ENCODE measurements around the gene UTP25.
A peak's percentile ranks its signal among the peaks of the same experiment; 100 is the strongest.
"Not testable (repeated sequence)": the region's sequence is repeated elsewhere in the genome, so short reads cannot be mapped to it uniquely, and the experiment has no call there.

UTP25 gene, protein sequence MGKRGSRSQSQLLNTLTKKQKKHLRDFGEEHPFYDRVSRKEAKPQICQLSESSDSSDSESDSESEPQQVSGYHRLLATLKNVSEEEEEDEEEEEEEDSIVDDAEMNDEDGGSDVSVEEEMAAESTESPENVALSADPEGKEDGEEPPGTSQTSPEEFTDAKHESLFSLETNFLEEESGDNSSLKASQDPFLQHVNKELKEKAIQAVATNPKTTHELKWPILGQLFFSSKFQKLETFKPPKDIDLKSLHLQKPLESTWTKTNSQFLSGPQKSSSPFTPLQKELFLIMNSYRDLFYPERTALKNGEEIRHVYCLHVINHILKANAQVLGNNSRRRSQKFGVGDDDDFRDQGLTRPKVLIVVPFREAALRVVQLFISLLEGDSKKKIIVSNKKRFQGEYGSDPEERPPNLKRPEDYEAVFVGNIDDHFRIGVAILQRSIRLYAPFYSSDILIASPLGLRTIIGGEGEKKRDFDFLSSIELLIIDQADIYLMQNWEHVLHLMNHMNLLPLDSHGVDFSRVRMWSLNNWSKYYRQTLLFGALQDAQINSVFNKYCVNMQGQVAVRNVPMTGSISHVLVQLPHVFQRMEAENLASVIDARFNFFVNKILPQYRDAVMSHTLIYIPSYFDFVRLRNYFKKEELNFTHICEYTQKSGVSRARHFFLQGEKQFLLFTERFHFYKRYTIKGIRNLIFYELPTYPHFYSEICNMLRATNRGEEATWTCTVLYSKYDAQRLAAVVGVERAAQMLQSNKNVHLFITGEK

DNA sequence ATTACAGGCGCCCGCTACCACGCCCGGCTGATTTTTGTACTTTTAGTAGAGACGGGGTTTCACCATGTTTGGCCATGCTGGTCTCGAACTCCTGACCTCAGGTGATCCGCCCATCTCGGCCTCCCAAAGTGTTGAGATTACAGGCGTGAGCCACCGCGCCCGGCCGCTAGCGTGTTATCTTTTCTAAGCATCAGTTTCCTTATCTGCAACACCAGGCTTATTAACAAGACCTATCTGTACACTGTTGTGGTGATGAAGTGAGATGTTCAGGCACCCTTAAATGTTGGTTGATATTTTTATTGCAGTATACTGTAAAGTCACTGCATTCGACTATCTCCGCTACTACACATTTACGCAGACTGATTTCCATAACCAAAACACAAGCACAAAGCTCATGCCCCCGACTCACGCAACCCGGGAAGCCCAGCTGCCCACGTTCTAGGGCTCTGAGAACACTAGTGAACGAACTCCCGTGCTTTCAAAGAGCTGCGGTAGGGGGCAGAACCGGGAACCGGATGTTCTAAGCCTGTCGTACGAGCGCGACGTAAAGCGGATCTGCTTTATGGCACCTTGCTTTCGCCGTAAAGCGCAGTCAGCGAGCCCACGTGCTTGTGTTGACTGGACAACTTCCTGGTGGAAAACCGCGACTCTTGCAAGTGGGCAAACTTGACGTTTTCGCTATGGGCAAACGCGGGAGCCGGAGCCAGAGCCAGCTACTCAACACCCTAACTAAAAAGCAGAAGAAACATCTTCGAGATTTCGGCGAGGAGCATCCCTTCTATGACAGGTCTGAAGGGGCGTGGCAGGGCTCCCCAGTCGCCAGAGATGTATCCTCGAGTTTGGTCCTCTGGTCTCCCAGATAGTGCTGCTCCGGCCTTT, at the start of gene UTP25:
UTP25 (plus strand) TSS at position 589 of the 879 bp plus-strand sequence; CDS start at position 681, 92 bp downstream.
- DNase-seq (ENCODE audit: low spot score), result peak; percentile 95

DNA sequence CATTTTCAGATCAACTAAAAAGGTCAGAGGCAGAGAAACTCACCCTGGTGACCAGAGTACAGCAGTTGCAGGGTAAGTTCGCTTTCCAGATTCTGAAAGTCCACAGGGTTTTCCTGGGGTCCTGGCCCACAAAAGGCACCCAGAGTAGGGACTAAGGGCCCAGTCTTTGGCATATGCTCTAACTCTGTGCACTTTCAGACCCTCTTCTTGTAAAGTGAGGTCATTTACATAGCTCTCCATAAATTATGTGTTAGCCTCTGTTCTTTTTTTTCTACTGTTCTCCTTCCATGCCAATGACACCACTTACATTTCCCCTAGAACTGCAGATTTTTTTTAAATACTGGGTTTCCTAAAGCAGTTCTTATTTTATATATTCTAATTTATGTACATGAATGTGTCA, 49.7 kb upstream of the UTP25 start:
- no peak for DNase-seq (ENCODE audit: low spot score)

- DNase-seq (ENCODE audit: low spot score), result no peak
These were observed 47.5 kb upstream of the UTP25 start for GRCh38 chr1:209780268-209780667.

GRCh38 chr1:209783386-209783785, 44.4 kb upstream of the UTP25 start:
- DNase-seq (ENCODE audit: low spot score), result no peak

DNA sequence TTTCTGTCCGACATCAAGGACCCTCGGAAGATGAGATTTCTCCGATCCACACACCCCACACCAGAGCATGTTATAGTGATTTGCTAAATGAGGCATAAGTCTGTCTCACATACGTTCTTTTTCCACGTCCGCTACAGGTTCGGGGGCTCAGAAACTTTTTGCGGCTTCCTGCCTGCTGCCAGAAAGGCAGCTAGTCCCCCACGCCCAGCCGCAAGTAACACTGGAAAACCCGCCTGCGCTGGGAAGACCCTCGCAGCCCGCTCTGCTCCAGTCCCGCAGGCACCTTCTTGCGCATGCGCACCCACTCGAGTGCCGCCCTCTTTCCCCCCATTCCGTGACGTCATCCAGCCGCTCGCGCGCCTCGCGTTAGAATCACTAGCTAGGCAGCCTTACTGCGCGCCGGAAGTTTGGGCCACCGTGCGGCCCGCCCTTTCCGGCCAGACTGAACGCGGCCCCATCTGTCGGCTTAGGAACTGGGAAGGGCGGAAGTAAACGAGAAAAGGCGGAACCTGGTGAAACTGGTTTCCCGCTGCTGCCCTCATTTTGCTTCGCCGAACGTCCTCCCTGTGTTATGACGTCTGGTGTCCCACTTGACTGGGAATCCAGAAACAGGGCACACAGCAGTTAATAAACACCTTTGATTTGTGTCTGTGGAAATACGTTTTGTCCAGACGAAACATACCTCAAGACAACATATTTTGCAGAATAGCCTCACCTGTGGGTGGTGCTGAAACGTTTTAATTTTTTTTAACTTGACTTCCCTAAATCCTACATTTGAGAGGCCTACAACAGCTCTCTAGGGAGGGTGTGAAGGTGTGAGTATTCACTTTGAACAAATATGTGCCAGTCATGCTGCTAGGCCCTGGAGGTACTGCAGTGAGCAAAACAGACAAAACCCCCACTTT, 43.3 kb upstream of the UTP25 start, which contains the start of gene C1orf74:
C1orf74 (minus strand) TSS at position 295 of the 905 bp plus-strand sequence. CDS start 925 bp downstream, outside the sequence.
- peak; percentile 100 for DNase-seq (ENCODE audit: low spot score)

GRCh38 chr1:209785592-209785991, 42.2 kb upstream of the UTP25 start:
- no peak for DNase-seq (ENCODE audit: low spot score)

DNA sequence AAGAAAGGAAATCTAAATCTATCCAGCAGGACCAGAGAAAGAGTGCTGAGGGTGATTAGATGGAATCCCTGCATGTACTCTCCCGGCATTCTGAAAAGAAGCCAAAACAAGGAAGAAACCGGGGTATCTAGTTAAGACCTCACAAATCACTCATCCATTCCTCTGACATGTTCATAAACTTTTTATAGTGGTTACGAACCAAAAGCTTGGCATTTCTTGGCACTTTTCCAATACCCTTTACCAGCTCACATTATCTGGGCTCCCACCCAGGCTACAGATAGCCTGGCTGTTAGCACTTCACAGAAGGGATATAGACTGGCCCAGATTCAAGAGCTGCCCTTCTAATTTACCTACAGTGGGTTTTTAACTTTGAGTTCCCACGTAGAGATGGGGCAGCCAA, 41.6 kb upstream of the UTP25 start:
- DNase-seq (ENCODE audit: low spot score), result no peak

- no peak for DNase-seq (ENCODE audit: low spot score)
These were observed 40.2 kb upstream of the UTP25 start for GRCh38 chr1:209787551-209787950.

GRCh38 chr1:209789245-209789644, 38.5 kb upstream of the UTP25 start:
- DNase-seq (ENCODE audit: low spot score), result no peak

GRCh38 chr1:209790286-209791193, 37.2 kb upstream of the UTP25 start:
- DNase-seq (ENCODE audit: low spot score), result no peak

- no peak for DNase-seq (ENCODE audit: low spot score)
These were observed 35.9 kb upstream of the UTP25 start for GRCh38 chr1:209791920-209792319.

GRCh38 chr1:209793711-209794110, 34.1 kb upstream of the UTP25 start:
- not testable (repeated sequence) for DNase-seq (ENCODE audit: low spot score)

DNA sequence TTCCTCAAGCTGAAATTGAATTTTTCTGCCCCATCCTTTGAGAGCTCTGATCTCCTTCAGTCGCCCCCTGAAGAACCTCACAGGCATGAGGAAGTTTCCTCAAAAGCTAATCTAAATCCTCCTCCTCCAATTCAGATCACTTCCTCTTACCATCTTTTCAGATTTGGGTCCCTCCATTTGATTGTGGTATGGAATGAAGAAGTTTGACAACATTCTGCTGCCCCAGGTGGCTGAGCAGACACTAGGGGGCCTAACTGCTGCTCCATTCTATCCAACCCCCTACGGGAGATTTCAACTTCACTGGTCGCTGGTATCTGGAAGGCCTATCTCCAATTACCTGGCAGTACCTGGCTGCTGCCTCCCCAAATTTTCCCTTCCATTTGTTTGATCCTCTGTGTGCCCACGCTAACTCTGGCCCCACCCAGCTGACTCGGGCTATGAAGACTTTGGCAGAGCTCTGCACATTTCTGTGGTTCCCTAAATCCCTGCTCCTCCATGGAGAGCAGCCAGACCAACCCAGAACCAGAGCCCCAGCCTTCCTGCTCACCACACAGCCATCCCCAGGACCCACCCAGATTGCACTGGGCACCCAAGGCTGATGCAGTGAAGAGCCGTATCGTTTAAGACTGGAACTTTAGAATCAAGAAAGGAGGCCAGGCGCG, 29.7 kb upstream of the UTP25 start:
- no peak for DNase-seq (ENCODE audit: low spot score)

DNA sequence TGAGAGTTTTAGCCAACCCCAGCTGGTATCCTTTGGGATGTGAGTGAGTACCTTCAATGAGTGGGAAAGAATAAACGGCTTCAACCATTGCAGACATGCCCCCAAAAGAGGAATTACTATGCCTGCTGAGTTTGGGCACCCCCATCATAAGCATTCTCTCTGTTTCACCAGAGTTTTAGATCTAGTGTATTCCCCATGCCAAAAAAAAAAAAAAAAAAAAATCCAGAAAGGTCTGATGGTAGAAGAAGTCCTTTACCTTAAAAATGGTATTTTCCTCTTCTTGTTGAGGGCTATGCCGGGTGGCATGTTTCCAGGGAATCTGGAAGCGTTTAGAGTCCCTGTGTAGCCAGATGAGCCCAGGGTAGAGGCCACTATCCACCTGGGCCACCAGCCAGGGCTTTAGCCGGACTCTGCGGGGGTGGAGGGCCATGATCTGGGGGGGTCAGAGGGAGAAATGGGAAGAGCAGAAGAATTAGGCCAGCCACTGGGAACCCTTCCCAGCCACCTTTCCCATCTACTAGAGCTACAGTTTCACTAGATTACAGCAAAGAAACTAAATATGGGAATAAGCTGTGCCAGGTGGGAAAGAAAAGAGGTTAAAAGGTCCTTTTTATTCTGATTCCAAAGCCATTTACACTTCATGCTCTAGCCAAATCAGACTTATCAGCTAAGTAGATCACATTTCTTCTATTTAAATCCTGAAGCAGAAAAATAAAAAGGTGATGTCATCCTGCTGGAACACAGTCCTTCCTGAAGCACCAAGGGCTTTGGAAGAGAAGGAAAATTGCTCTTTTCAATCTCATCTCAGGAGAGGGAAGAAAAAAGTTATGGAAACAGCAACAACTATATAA, 26.6 kb upstream of the UTP25 start:
- no peak for DNase-seq (ENCODE audit: low spot score)

DNA sequence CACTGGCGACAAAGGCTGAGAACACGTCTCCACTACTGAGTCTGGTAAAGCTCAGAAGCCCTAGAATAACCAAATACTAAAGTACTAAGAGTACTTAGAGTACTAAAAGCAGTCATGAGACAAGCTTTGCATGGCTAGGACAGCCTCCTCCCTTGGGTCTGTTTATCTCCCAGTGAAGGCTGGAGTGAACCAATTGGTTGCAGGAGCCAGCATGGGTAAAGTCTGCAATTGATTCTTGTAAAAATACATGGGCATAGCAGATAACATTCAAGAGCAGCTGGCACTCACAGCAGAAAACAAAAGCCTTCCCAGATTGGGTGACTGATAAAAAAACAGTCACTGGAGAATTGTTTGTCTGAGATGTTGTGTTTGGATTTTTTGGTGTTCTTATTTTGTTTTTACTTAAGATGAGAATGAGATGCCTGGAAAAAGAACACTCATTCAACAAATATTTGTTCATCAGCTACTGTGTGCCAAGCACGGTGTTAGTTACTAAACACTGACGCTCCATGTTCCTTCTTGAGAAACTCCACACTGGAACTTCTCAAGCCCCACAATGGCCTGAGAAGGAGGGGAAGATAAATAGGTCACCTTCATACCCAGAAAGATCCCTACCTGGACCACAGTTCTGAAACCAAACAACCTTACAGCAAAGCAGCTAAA, 25.5 kb upstream of the UTP25 start:
- no peak for DNase-seq (ENCODE audit: low spot score)

GRCh38 chr1:209802780-209803152, 25.0 kb upstream of the UTP25 start:
- no peak for DNase-seq (ENCODE audit: low spot score)

GRCh38 chr1:209803568-209803967, 24.2 kb upstream of the UTP25 start:
- DNase-seq (ENCODE audit: low spot score), result no peak

DNA sequence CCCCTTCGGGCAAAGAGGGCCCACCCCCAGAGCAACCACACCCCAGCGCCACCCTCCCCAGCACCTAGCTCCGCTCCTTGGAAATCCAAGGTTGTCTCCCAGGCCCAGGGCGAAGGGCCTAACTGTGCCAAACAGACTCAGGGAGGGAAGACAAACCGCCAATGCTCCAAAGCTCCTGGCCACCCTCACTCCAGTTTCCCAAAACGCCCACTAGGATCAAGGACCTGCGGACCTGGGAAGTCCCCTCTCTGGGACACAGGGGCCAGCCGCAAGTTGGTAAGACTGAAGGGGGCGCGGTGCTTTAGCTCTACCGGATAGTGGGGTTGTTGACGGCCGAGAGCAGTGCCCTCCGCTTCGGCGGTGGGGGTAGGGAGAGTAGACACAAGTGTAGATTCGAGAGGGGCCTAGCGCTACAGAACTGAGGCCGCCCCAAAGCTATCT, 22.4 kb upstream of the UTP25 start:
- no peak for DNase-seq (ENCODE audit: low spot score)
